H1 (cell line): ENCODE measurements around the gene COLEC11.

Source experiments
- EZH2 ChIP-seq: fragments of 200-600 bp; sonication (generic); IDR thresholded peaks from 2 replicates; pipeline ENCODE4 v1.7.1; 2012; ENCODE audit warnings: low read depth, mild to moderate bottlenecking, moderate library complexity, low read length, inconsistent platforms; ENCODE audit not compliant: severe bottlenecking
- POLR2A ChIP-seq, 2 experiments: IDR thresholded peaks; 1 replicate in 1 of 2; 2 replicates in 1 of 2; pipeline ENCODE4 v1.6.1; 2011; ENCODE audit warnings: low read depth in 2 of 2, low read length in 2 of 2, mild to moderate bottlenecking in 2 of 2; ENCODE audit errors: control extremely low read depth in 1 of 2

DNA sequence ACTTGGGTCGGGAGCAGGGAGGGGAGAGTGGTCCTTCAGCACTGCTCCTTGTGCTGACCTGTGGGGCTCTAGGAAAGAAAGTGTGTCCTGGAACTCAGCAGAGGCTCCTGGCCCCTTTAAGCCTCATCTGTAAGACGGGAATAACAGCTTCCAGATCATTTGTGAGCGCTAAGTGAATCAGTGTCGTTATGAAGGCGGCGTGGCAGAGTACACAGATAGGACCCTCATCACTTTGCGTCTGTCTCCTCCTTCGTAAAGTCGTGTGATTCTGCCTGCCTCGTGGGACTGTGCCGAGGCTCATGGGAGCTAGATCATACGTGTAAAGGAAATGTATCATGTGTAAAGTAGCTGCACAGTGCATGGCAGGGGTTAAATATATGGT, 18.6 kb downstream of the COLEC11 start:
- no peak for TF ChIP-seq EZH2
- no peak for TF ChIP-seq POLR2A (IDR thresholded peaks at IDR 0.05; ENCODE audit: control extremely low read depth in 1 of 2, low read depth in 2 of 2, low read length in 2 of 2)
